Measurements from ENCODE around the gene KIF3B. TPM values are rescaled to one million over a fixed set of nuclear protein-coding genes. Genes with fewer than 3 reads are reported as not detected.

KIF3B gene
- total and polyA plus RNA-seq, 2 donors from 2014 or later, result 31.6 to 62.2 TPM

- no peak overlapping the region for H3K9ac ChIP-seq (ENCODE audit: low read length in 3 of 3)
- no peaks in the 10 kb centered on the region for H3K9me3 ChIP-seq (ENCODE audit: control insufficient read depth in 2 of 3, insufficient read depth in 1 of 3, low read length in 3 of 3)
- no peaks in the 10 kb centered on the region for H3K36me3 ChIP-seq (ENCODE audit: control insufficient read depth in 2 of 3, insufficient read depth in 3 of 3, low read length in 3 of 3)
- H3K27ac ChIP-seq (ENCODE audit: low read depth in 2 of 2, low read length in 2 of 2), result no peak overlapping the region
- H3K4me3 ChIP-seq (ENCODE audit: low read length in 3 of 3), result no peak overlapping the region
- DNase-seq, result no peak
- no peak for FAIRE-seq
- peaks cover 0 to 4% (median 3%) of the 10 kb centered on the region in 3 donors for H3K4me1 ChIP-seq (ENCODE audit: control insufficient read depth in 2 of 3, insufficient read depth in 2 of 3, low read depth in 1 of 3, low read length in 3 of 3)
- intact Hi-C loops (cut with DNase I), result no loop called here
- H3K27me3 ChIP-seq (ENCODE audit: control insufficient read depth, insufficient read depth, low read length), result no peaks in the 10 kb centered on the region
- no peak for TF ChIP-seq CTCF (IDR thresholded peaks at IDR 0.05; ENCODE audit: borderline replicate concordance, extremely low read depth, insufficient read depth)
These were observed 74.8 kb downstream of the KIF3B start for GRCh38 chr20:32352121-32352720.

- H3K36me3 ChIP-seq (ENCODE audit: control insufficient read depth in 2 of 3, insufficient read depth in 3 of 3, low read length in 3 of 3), result no peaks in the 10 kb centered on the region
- no peak for TF ChIP-seq CTCF (IDR thresholded peaks at IDR 0.05; ENCODE audit: borderline replicate concordance, extremely low read depth, insufficient read depth)
- H3K4me1 ChIP-seq (ENCODE audit: control insufficient read depth in 2 of 3, insufficient read depth in 2 of 3, low read depth in 1 of 3, low read length in 3 of 3), result peaks cover 0 to 7% (median 7%) of the 10 kb centered on the region in 3 donors
- no peaks in the 10 kb centered on the region for H3K27me3 ChIP-seq (ENCODE audit: control insufficient read depth, insufficient read depth, low read length)
- no peak for DNase-seq
- no peaks in the 10 kb centered on the region for H3K9me3 ChIP-seq (ENCODE audit: control insufficient read depth in 2 of 3, insufficient read depth in 1 of 3, low read length in 3 of 3)
- no peak overlapping the region for H3K9ac ChIP-seq (ENCODE audit: low read length in 3 of 3)
- no peak overlapping the region for H3K4me3 ChIP-seq (ENCODE audit: low read length in 3 of 3)
- no peak overlapping the region for H3K27ac ChIP-seq (ENCODE audit: low read depth in 2 of 2, low read length in 2 of 2)
- intact Hi-C loops (cut with DNase I), result no loop called here
- no peak for FAIRE-seq
These were observed 76.5 kb downstream of the KIF3B start for GRCh38 chr20:32353848-32354496.

- Histone ChIP-seq H3K36me3 (ENCODE audit: control insufficient read depth in 2 of 3, insufficient read depth in 3 of 3, low read length in 3 of 3) (no peaks in the 10 kb centered on the region), H3K27me3 (ENCODE audit: control insufficient read depth, insufficient read depth, low read length) (no peaks in the 10 kb centered on the region), H3K9ac (ENCODE audit: low read length in 3 of 3) (no peak overlapping the region), H3K27ac (ENCODE audit: low read depth in 2 of 2, low read length in 2 of 2) (no peak overlapping the region), H3K4me1 (ENCODE audit: control insufficient read depth in 2 of 3, insufficient read depth in 2 of 3, low read depth in 1 of 3, low read length in 3 of 3) (peaks cover 0 to 9% (median 7%) of the 10 kb centered on the region in 3 donors), H3K9me3 (ENCODE audit: control insufficient read depth in 2 of 3, insufficient read depth in 1 of 3, low read length in 3 of 3) (no peaks in the 10 kb centered on the region), H3K4me3 (ENCODE audit: low read length in 3 of 3) (no peak overlapping the region)
- DNase-seq (no peak), FAIRE-seq (no peak)
- intact Hi-C loops (cut with DNase I), result no loop called here
- no peak for TF ChIP-seq CTCF (IDR thresholded peaks at IDR 0.05; ENCODE audit: borderline replicate concordance, extremely low read depth, insufficient read depth)
These were observed 77.4 kb downstream of the KIF3B start for GRCh38 chr20:32354592-32355416.
